GM19328 (cell line): ENCODE results near the gene YTHDF1.
"Not testable (repeated sequence)": the region's sequence is repeated elsewhere in the genome, so short reads cannot be mapped to it uniquely, and the experiment has no call there.

Source experiments
- ATAC-seq: cut with Tn5 transposase; IDR thresholded peaks from one replicate; pipeline ENCODE4 v1.9.1; 2021; ENCODE audit warnings: mild to moderate bottlenecking, moderate library complexity; ENCODE audit not compliant: unreplicated experiment

Gene YTHDF1

DNA sequence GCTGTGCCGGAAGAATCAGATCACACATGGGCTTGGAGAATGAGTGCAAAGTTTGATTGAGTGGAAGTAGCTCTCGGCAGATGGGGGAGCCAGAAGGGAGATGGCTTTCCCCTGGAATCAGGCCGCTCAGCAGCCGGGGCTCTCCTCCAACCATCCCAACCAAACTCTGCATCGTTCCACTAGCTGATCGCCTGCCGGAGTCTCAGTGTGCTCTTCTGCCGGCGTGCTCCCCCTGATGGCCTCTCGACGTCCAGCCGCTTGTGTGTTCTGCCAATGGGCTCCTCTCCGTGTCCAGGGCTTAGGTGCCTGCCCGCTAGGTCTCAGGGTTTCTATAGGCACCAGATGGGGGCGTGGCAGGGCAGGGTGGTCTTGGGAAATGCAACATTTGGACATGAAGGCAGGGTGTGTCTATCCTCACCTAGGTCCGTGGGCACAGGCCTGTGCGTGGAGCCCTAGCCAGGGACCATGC lies 14.9 kb upstream of the YTHDF1 start:
- no peak for ATAC-seq

DNA sequence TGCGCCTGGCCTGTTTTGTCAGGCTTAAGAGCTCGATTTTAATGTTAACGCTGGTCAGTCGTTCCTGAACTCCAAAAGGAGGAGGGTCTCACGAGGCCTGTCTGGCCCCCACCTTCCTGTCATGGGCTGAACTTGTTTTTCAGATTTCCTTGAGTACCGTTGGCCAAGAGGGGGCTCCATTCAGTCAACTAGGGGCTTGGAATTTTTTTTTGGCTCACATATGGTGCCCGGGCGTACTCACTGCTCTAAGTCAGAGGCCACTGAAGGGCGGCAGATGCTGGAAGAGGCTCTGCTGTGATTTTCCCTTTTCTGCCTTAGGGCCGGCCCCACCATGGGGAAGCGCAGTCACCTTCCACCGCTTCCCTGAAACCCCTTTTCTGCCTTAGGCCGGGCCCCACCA lies 12.9 kb upstream of the YTHDF1 start:
- ATAC-seq, result no peak

DNA sequence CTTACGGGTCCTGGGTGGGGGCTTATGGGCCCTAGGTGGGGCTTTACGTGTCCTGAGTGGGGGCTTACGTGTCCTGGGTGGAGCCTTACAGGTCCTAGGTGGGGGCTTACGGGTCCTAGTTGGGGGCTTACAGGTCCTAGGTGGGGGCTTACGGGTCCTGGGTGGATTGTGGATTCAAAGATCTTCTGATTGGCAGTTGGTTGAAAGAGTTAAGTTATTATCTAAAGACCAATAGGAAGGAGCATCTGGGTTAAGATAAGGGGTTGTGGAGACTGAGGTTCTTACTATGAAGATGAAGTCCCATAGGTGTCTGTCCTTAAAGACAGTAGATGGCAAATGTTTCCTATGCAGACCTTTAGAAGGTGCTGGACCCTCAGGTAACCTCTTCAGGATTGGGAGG lies 11.3 kb upstream of the YTHDF1 start:
- no peak for ATAC-seq

DNA sequence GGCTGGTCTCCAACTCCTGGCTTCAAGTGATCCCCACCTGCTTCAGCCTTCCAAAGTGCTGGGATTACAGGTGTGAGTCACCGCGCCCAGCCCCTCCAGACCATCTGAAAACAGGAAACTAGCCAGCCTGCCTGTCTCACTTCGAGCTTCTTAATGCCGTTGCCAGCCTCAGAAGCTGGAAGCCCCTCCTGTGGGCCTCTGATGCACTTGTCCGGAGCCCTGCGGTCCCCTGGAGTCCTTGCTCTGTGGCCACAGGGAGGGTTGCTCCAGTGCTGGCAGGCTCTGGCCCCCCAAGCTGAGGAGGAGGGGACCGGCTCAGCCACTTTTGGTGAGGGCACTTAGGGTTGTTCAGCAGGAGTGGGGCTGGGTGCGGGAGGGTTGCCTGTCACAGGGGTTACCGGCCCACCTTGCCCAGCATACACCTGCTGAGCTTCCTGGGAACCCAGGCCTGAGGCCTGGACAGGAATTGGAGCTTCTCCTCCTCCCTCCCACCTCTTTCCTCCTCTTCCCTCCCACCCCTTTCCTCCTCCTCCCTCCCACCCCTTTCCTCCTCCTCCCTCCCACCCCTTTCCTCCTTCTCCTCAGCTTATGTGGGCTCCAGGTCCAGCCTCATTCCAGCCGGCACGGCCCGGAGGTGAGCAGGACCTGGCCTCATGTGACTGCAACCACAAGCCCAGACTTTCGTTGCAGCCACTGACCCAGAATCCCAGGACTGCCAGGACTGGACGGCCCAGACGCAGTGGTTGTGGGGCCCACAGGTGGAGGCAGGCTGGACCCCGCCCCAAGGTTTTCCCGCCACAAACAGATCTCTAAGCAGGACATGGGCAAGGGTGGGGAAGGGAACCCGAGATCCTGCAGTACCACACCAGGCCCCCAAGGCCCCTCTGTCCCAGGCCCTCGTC lies 10.4 kb upstream of the YTHDF1 start:
- no peak for ATAC-seq

DNA sequence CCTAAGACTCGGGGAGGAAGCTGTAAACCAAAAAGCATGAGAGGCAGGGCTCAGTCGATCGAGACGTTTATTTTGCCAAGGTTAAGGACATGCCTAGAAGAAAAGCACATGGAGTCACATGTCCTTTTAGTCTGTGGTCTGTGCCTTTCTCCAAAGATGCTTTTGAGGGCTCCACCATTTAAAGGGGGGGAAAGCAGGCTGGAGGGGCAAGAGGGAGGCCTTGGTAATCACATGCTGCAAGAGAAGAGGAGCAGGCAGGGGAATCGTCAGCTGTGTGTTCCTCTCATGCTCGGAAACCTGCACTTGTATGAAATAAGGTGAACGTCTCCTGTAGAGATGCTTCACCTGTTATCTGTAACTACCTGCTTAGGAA lies 9.1 kb upstream of the YTHDF1 start:
- ATAC-seq, result no peak

DNA sequence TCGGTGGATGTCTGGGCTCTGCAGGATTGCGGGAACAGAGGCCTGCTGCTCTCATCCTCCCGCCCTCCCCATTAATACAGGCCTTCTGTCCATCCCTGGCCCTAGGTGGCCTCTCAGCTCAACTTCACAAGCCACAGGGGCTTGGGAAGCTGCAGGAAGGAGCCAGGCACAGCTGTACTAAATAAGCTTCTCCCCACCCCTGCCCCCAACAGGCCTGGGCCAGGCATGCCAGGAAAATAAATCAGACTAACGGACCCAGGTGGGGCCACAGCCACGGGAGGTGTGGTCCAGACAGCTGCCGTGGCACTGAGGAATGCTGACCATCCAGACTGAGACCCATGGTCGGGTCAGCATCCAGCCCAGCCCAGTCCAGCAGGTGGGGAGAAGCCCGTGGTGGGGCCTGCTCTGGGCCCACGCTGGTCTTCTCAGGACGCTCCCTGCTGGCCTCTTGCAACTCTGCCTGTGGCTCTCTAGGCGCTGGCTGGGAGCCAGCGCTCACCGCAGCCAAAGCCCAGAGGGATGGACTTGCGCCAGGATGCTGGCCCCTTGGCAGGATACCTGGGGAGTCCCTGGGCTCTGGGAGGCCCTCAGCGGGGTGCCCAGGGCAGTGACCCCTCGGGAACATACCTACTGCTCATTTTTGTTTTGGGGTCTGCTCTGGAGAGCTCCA lies 8.6 kb upstream of the YTHDF1 start:
- no peak for ATAC-seq

DNA sequence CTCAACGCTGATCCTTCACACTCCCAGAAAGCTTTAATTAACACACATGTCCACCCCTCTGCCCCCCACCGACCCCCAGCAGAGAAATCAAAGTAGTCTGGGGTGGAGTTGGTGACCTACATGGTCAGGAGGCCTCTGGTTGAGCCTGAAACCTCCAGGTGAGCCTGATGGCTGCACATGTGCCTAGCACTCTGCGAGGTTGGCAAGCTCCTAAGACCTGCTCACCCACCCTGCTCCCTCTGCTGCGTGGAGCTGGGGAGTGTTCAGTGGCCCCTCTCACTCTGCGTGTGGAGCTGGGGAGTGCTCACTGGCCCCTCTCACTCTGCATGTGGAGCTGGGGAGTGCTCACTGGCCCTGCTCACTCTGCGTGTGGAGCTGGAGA lies 7.9 kb upstream of the YTHDF1 start:
- ATAC-seq, result no peak

DNA sequence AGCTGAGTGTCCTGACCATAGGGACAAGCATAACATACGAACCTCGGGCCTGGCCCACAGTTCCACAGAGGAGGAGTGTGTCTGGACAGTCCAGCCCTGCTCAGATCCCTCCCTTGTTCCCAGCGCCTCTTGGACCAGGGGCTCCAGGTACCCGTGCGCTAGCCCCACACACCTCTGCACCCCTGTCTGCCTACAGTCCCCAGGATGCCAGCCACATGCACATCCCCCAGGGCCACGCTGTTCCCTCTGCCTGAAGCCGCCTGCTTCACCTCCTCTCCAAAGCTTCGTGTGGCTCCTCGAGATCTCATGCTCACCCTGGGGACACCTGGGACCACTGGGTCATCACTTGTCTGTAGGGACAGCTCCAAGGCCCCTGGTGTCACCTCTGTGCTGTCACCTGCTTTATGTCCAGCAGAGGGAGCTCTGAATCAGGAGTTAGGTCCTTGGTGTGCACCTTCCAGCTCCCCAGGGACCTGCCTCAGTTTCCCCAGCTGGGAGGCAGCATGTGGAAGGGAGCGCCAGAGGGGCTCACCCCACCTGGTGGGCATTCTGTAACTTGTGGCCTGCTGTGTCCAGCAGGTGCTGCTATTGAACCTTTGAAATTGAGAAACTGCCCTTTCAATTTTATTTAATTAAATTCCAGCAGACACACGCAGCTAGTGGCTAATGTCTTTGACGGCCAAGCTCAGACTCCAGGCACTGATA lies 7.3 kb upstream of the YTHDF1 start:
- ATAC-seq, result no peak

DNA sequence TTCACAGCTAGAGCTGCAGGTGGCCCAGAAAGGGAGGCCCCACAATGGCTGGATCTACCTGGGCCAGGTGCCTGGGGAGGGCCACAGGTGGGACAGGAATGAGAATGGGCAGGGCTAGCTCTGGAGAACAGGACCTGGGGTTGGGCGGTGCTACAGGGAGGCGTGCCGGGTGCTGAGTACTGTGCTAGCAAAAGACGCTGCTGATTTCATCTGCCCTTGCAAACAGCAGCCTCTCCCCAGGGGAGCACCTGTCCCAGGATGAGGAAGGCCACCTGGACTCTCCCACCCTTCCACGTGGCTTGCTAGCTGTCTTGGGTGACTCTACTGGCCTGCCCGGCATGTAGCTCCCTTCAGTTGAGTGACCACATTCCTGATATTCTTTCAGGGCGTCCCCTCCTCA lies 6.6 kb upstream of the YTHDF1 start:
- no peak for ATAC-seq

DNA sequence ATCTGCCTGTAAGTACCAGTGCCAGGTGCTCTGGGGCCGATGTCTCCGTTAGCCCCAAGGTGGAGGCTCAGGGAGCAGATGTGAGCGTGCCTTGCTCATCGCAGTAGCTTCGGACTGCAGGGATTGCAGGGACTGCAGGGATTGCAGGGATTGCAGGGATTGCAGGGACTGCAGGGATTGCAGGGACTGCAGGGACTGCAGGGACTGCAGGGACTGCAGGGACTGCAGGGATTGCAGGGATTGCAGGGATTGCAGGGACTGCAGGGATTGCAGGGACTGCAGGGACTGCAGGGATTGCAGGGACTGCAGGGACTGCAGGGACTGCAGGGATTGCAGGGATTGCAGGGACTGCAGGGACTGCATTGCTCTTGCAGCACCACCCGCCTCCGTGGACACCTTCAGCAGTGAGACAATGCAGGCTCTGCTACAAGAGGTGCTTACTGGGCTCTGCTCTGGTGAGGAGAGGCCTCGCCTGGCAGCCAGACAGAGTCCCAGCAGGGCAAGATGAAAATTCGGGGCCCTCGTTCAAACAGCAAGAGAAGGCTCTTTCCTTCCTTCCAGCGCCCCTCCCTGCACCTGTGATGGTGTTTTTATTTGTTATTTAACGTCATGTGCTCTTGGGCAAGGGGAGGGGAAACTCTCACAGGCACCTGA lies 5.6 kb upstream of the YTHDF1 start:
- ATAC-seq, result not testable (repeated sequence)

DNA sequence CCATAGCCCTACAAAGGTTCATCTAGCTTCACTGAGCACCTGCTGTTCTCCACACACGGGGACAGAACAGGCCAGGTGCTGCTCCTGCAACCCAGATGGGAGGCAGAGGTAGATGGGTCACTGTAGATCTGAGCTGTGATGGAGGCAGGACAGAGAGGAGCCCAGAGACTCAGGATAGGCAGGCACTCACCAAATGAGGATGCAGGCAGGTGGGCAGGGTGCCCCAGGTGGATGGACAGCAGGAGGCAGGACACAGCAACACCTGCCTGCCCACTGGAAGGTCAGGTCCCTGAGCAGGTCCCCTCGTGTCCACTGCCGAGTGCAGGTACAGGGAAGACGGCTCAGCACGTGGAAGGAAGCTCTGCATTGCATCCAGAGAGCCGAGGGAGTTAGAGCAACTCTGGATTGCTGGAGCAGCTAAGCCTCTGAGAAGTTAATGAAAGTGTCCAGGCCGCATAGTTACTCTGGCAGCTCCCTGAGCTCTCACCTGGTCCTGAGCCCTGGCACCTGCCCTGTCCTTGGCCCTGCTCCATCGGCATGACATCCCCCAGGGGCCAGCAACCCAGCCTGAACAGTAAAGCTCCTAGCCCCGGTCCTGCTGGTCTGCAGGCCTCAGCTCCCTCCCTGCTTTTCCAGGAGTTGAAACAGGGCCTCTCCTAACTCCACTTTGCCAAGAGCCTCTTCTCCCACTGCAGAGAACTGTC lies 4.9 kb upstream of the YTHDF1 start:
- no peak for ATAC-seq

DNA sequence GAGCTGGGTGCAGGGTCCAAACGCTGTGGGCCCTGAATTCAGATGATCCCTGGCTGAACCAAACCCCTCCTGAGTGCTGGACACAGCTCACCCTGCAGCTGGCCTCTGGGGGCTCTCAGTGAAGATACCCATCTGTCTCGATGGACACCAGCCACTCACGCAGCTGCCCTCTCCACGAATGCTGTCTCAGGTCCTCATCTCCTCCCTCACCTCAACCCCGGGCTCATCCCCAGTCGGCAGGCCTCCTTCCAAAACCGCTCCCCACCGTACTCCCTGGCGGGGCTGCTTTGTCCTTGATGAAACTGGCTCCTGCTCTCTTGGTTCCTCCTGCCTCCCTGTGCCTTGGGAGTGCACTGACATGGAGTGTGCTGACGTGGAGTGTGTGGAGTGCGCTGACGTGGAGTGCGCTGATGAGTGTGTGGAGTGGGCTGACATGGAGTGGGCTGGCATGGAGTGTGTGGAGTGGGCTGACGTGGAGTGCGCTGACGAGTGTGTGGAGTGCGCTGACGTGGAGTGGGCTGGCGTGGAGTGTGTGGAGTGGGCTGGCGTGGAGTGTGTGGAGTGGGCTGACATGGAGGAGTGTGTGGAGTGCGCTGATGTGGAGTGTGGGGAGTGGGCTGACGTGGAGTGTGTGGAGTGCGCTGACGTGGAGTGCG lies 4.1 kb upstream of the YTHDF1 start:
- no peak for ATAC-seq

DNA sequence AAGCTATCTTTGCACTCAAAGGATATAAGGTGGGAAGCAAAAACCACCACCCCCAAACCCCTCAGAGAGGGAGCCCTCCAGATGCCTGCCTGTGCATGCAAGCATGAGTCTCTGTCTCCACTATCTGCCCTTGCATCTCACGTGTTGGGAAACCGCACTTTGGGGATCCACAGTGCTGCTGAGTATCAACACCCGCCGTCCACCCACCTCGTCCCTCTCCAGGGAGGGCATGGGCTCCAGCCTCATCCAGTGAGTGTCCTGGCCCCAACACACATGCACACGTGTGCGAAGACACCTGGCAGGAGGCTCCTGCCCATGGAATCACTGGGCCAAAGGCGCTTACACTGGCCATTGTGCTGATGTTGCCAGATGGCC lies 3.5 kb upstream of the YTHDF1 start:
- ATAC-seq, result no peak

DNA sequence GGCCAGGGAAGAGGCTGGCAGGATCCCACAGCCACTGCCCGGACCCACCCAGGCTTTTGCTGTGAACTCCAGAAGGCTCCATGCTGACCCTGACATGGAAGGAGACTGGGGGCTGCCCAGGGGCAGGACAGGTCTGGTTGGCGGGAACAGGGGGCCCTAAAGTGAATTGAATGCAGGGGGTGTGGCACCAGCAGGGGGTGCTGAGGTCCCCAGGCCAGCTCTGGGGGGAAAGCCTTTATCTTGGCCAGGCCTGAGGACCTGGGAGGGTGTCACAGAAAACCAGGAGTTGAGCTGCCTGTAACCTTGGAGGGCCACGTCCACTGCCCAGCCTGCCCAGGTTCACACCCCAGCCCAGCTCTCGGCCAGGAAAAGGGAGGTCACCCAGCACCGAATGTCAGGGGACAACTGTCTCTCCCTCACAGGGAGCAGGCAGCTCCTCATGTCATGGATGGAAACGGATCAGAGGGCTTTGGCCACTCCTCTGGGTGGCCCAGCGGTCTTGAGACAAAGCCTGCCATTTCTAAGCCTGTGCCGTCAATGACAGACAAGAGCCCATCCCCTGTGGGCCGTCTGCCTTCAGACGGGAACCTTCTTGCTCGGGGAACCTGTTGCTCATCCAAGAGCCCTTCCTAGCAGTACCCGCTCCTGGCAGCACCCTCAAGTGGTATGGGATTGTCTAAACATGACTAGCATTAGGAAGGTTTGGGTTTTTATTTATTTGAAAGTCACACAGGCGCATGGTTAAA lies 2.9 kb upstream of the YTHDF1 start:
- ATAC-seq, result no peak

DNA sequence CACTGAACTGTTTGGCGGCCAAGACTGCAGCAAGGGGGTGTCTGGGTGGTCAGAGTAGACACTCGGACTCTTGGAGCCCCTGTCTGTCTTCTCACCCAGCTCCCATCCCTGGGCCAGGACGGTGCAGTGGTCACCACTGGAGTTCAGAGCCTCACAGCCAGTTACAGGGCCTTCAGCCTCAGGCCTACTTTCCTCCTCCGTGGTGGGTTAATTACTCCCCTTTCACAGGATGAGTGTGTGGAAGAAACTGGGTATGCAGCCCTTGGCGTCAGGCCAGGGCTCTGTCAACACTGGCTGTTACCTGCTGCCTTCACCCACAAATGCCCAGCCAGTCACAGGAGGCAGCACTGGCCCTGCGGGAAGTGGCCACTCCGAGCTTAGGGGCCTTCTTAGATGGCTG lies 1.8 kb upstream of the YTHDF1 start:
- no peak for ATAC-seq

DNA sequence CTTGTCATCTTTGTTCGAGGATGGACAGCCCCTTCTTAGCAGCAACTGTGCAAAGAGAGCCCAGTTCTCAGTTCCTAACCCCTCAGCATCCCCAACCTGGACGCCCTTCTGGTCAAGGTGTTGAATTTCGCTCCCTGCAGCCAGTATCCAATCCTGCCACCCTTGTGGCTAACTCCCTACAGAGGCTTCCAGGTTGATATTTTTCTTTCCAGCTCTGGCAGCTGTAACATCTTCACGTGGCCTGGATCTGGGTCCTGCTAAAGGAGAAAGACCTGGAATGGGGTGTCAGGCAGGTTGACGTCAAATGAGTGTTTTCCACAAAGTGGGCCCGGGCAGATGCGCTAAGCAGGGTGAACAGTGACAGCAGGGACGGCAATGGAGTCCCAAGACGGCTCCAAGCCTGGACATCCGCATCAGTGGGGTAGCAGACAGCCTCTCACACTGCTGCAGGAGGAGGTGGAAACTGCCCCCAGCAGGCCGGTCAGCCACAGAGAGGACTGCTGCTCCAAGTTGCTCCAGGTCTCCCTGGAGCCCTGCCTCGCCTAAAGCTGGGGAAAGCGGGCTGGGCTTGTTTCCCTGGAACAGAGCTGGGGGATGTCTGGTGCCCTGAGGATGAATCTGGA lies 1.0 kb upstream of the YTHDF1 start:
- ATAC-seq, result no peak

DNA sequence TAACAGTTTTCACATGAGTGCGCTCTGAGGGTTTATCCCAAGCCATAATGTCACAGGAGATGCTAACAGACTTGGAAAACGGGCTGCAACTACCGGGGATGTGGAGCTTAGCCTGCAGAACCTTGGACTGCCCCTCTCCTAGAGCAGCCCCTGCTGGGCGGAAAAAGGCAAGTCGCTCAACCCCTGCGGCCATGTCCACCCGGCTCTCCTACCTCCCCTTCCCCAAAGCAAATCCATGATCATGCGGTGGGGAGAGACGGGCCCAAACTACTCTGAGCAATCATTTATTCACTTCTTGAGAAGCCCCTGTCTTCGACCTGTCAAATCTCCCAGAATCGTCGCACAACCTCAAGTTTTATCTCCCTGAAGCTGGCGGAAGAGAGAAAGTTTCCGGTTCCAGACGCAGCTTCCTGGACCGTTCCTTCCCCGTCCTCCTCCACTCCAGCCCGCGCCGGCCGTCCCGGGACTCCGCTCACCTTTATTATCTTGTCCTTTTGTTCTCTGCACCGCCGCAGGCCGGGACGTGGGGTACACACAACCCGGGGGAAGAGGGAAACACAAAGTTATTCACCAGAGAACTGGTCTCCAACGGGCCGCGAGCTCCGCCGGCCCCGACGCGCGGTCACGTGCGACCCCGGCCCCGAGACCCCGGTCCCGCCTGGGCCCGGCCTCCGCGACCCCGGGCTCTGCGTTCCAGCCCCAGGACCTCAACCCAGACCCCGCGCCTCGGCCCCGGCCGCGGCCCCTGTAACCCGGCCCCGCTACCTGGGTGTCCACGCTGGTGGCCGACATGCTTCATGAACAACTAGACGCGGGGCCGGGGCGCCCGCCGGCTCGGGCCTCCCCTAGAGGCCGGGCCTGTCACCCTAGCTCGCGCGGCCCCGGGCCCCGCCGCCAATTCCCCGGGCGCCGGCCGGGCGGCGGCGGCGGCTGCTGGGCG lies 560 bp downstream of the YTHDF1 start:
- ATAC-seq, result no peak

DNA sequence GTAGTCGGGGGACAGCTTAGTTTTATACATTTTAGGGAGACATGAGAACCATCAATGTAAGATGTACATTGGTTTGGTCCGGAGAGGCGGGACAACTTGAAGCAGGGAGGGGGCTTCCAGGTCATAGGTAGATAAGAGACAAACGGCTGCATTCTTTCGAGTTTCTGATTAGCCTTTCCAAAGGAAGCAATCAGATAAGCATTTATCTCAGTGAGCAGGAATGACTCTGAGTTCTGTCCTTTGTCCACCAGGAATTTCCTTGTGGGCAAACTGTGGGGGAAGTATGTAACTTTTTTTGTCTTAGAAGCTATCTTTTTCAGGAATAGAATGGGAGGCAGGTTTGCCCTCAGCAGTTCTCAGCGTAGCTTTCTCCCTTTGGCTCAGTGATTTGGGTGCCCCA lies 1.4 kb downstream of the YTHDF1 start:
- no peak for ATAC-seq
